WTC11 (cell line): ENCODE data around the gene SH3PXD2A. TPM values are rescaled to one million over a fixed set of nuclear protein-coding genes. Genes with fewer than 3 reads are reported as not detected.

Experiments used
- ATAC-seq: fragments of 200-7000 bp; cut with Tn5 transposase; 2 replicates; pipeline ENCODE4 v1.10.0; 2021; ENCODE audit warnings: mild to moderate bottlenecking, moderate library complexity
- CTCF ChIA-PET: fragments of 300-600 bp; sonication (Branson Sonifier 250); formaldehyde crosslinking; loops from one replicate; lab custom pipeline; 2021; ENCODE audit warnings: antibody characterized with exemption; lab: Charles Lee
- POLR2A ChIA-PET: fragments of 350-600 bp; sonication (Branson Sonifier 250); formaldehyde crosslinking; loops from one replicate; lab custom pipeline; 2021; ENCODE audit warnings: antibody characterized with exemption; lab: Charles Lee
- DNase-seq: peaks from one replicate; pipeline ENCODE4 v3.0.0; 2021; ENCODE audit warnings: low spot score
- H3K27ac Mint-ChIP-seq: 2 replicates; pipeline ENCODE4 v1.8.0; 2021; ENCODE audit warnings: mixed read lengths
- H3K27me3 Mint-ChIP-seq: 2 replicates; pipeline ENCODE4 v1.8.0; 2021; ENCODE audit warnings: low read depth, mild to moderate bottlenecking, moderate library complexity, mixed read lengths
- H3K36me3 Mint-ChIP-seq: 2 replicates; pipeline ENCODE4 v1.8.0; 2021; ENCODE audit warnings: mixed read lengths
- H3K4me1 Mint-ChIP-seq: 2 replicates; pipeline ENCODE4 v1.8.0; 2022; ENCODE audit warnings: mixed read lengths
- H3K4me3 Mint-ChIP-seq: 2 replicates; pipeline ENCODE4 v1.8.0; 2021; ENCODE audit warnings: mild to moderate bottlenecking, moderate library complexity, mixed read lengths
- H3K9me3 Mint-ChIP-seq: 2 replicates; pipeline ENCODE4 v1.8.0; 2021; ENCODE audit warnings: mixed read lengths
- total RNA-seq: library from RNA; stranded (reverse); gene quantifications from 3 replicates; pipeline ENCODE4 v1.2.3, GENCODE V29; 2021
- TF ChIP-seq, protein P1 (sequence below): fragments of 250-450 bp; sonication (Bioruptor Pico); conservative IDR thresholded peaks from 2 replicates; pipeline ENCODE4 v1.9.0; 2021; ENCODE audit warnings: mild to moderate bottlenecking

SH3PXD2A gene
- total RNA-seq, 1 experiment from 2014 or later: 15.7 TPM

- DNase-seq (no peak), ATAC-seq (no peak)
- no peak overlapping the region for H3K27ac Mint-ChIP-seq
Observed at GRCh38 chr10:103544657-103545310, 310.6 kb downstream of the SH3PXD2A start.

More at GRCh38 chr10:103544657-103545310, 310.6 kb downstream of the SH3PXD2A start:
- ChIA-PET POLR2A (no interaction called here), CTCF (interaction anchor here (0.5 to 5.1 kb wide), 4 partner anchors 11 to 60 kb away, joined by 3 to 26 read pairs (median 4); no protein-coding TSS in a partner anchor)
- H3K9me3 Mint-ChIP-seq: 0 out of 2 replicates have a peak, but pooled peaks cover 5% of the 10 kb centered on the region
- H3K36me3 Mint-ChIP-seq: no peaks in the 10 kb centered on the region
- H3K4me1 Mint-ChIP-seq: peaks cover 16% of the 10 kb centered on the region
- peaks cover 3% of the 10 kb centered on the region; the same call in 1 of the 2 replicates for H3K27me3 Mint-ChIP-seq
- no peak overlapping the region for H3K4me3 Mint-ChIP-seq
- TF ChIP-seq, protein P1, sequence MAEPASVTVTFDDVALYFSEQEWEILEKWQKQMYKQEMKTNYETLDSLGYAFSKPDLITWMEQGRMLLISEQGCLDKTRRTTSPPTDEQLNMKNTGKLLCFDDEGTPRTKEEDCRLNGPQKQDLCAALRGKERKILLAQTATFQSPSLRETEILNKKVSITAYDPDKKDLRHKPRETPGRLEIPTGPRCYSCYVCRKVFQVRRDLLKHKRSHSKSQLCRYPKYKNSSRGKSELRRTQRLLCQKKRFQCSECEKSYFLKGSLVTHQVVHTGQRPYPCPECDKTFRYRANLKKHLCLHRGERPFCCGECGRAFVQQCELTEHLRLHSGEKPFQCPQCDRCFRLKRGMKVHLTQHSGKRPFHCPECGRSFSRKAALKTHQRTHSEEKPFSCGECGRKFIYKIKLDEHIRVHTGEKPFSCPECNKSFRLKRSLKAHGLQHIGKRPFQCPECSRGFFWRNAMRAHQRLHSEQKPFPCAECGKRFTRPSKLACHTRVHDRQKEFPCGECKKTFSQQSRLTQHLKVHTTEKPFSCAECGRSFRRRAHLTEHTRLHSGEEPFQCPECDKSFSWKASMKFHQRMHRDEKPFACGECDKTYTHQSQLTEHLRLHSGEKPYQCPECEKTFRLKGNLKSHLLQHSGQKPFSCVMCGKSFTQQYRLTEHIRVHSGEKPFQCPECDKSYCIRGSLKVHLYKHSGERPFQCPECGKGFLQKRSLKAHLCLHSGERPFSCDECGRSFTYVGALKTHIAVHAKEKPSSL (CRISPR knock-in tag): no peak

Other genes starting within 250 kb of the SH3PXD2A start
- 13.9 to 18.7 TPM (median 15.0 TPM) in 3 replicates for gene STN1, start 62.6 kb upstream of the SH3PXD2A start, total RNA-seq
- 17.6 to 19.2 TPM (median 18.9 TPM) in 3 replicates for gene SLK, start 111.6 kb upstream of the SH3PXD2A start, total RNA-seq
- gene COL17A1, start 230.3 kb upstream of the SH3PXD2A start, total RNA-seq: 0.60 to 1.5 TPM (median 1.1 TPM) in 3 replicates